H1 (cell line): ENCODE measurements around the gene MICALL2. TPM values are rescaled to one million over a fixed set of nuclear protein-coding genes. Genes with fewer than 3 reads are reported as not detected.

ENCODE experiments used
- CHD7 ChIP-seq: fragments of 300-600 bp; sonication (generic); IDR thresholded peaks from 2 replicates; pipeline ENCODE4 v1.7.1; 2012; ENCODE audit warnings: low read length, moderate library complexity, mild to moderate bottlenecking, inconsistent platforms; ENCODE audit not compliant: insufficient replicate concordance
- polyA plus RNA-seq, 7 experiments: library from polyadenylated mRNA; depleted of rRNA in 3 of 7; stranded (reverse) in 5 of 7; unstranded in 2 of 7; fragments of >200 nt in 5 of 7; fragments of 200-250 nt in 2 of 7; gene quantifications; 1 replicate in 5 of 7; 2 replicates in 1 of 7; 4 replicates in 1 of 7; pipeline versions ENCODE4 v1.2.1 to v1.2.3, GENCODE V29; 2011 to 2013; ENCODE audit warnings: missing spikeins in 2 of 7, mixed read lengths in 2 of 7
- total RNA-seq: library from RNA; stranded (reverse); fragmentation: NEBNext Ultra II Directional; extraction: Animal tissue kit (Norgen Biotek cat#: 25700); gene quantifications from 2 replicates; pipeline ENCODE4 v1.2.1, GENCODE V29; 2021

The MICALL2 gene
- total and polyA plus RNA-seq, 2 of the 8 experiments (the other 6 are each of a cell fraction or from before 2014, with no cell fraction given), result 5.3 to 8.5 TPM

GRCh38 chr7:1495564-1496242 lies 36.4 kb upstream of the MICALL2 start (continued):
- no peak for TF ChIP-seq CHD7
- TF ChIP-seq, all 59 proteins: peak for 0
